ENCODE results near the gene CNOT6L. TPM values are rescaled to one million over a fixed set of nuclear protein-coding genes. Genes with fewer than 3 reads are reported as not detected.

Gene CNOT6L
- total RNA-seq, 1 donor from 2014 or later = 49.4 TPM

GRCh38 chr4:77815636-77816035 lies 3.5 kb downstream of the CNOT6L start:
- Mint-ChIP-seq H3K4me3 (no peak overlapping the region), H3K27me3 (ENCODE audit: low read depth) (no peaks in the 10 kb centered on the region), H3K9me3 (no peaks in the 10 kb centered on the region), H3K4me1 (peaks cover 26% of the 10 kb centered on the region), H3K27ac (no peak overlapping the region), H3K36me3 (peaks cover 4% of the 10 kb centered on the region)
- no peak for TF ChIP-seq CTCF (IDR thresholded peaks at IDR 0.05; ENCODE audit: unreplicated experiment)
- no peak for DNase-seq (ENCODE audit: low spot score in 2 of 2, unreplicated experiment in 2 of 2)

GRCh38 chr4:77805840-77806239 lies 13.3 kb downstream of the CNOT6L start:
- no peak for TF ChIP-seq CTCF (IDR thresholded peaks at IDR 0.05; ENCODE audit: unreplicated experiment)
- H3K27ac Mint-ChIP-seq = no peak overlapping the region
- peaks cover 2% of the 10 kb centered on the region for H3K36me3 Mint-ChIP-seq
- H3K9me3 Mint-ChIP-seq = no peaks in the 10 kb centered on the region
- H3K27me3 Mint-ChIP-seq (ENCODE audit: low read depth) = no peaks in the 10 kb centered on the region
- no peak for DNase-seq (ENCODE audit: low spot score in 2 of 2, unreplicated experiment in 2 of 2)
- peaks cover 11% of the 10 kb centered on the region for H3K4me1 Mint-ChIP-seq
- H3K4me3 Mint-ChIP-seq = no peak overlapping the region

GRCh38 chr4:77804471-77804870 lies 14.7 kb downstream of the CNOT6L start:
- peaks cover 12% of the 10 kb centered on the region for H3K4me1 Mint-ChIP-seq
- no peak overlapping the region for H3K27ac Mint-ChIP-seq
- no peaks in the 10 kb centered on the region for H3K9me3 Mint-ChIP-seq
- H3K4me3 Mint-ChIP-seq = no peak overlapping the region
- TF ChIP-seq CTCF (IDR thresholded peaks at IDR 0.05; ENCODE audit: unreplicated experiment) = no peak
- H3K27me3 Mint-ChIP-seq (ENCODE audit: low read depth) = no peaks in the 10 kb centered on the region
- DNase-seq (ENCODE audit: low spot score in 2 of 2, unreplicated experiment in 2 of 2) = no peak
- no peaks in the 10 kb centered on the region for H3K36me3 Mint-ChIP-seq

- DNase-seq (ENCODE audit: low spot score in 2 of 2, unreplicated experiment in 2 of 2) = no peak
Measured at GRCh38 chr4:77802402-77802801, 16.8 kb downstream of the CNOT6L start.

GRCh38 chr4:77801260-77801608 lies 17.9 kb downstream of the CNOT6L start:
- Mint-ChIP-seq H3K4me3 (no peak overlapping the region), H3K27ac (no peak overlapping the region), H3K27me3 (ENCODE audit: low read depth) (no peaks in the 10 kb centered on the region), H3K4me1 (peaks cover 12% of the 10 kb centered on the region), H3K36me3 (peaks cover 1% of the 10 kb centered on the region), H3K9me3 (no peaks in the 10 kb centered on the region)
- TF ChIP-seq CTCF (IDR thresholded peaks at IDR 0.05; ENCODE audit: unreplicated experiment) = no peak
- no peak for DNase-seq (ENCODE audit: low spot score in 2 of 2, unreplicated experiment in 2 of 2)

More at GRCh38 chr4:77802402-77802801, 16.8 kb downstream of the CNOT6L start:
- Mint-ChIP-seq H3K27ac (no peak overlapping the region), H3K4me1 (peaks cover 12% of the 10 kb centered on the region), H3K36me3 (no peaks in the 10 kb centered on the region), H3K9me3 (no peaks in the 10 kb centered on the region), H3K4me3 (no peak overlapping the region), H3K27me3 (ENCODE audit: low read depth) (no peaks in the 10 kb centered on the region)
- TF ChIP-seq CTCF (IDR thresholded peaks at IDR 0.05; ENCODE audit: unreplicated experiment) = no peak
